ENCODE data around the gene ATP10B.

GRCh38 chr5:160774666-160775315, 77.2 kb downstream of the ATP10B start:
- no peak for TF ChIP-seq CTCF (IDR thresholded peaks at IDR 0.05)
- TF ChIP-seq POLR2A (IDR thresholded peaks at IDR 0.05): no peak
